Keratinocyte (primary cell): Measurements from ENCODE around the gene TRMT10B. TPM values are rescaled to one million over a fixed set of nuclear protein-coding genes. Genes with fewer than 3 reads are reported as not detected.
A peak's percentile ranks its signal among the peaks of the same experiment; 100 is the strongest.

Experiments used
- DNase-seq: peaks from one replicate; pipeline ENCODE4 v3.0.0-alpha.2; 2011; ENCODE audit warnings: low read depth, missing footprints, low spot score
- FAIRE-seq: peaks from 2 replicates; lab custom pipeline; 2011; peaks lifted over from hg19 to GRCh38; lab: Jason Lieb, UNC
- H2AFZ ChIP-seq: 2 replicates; pipeline ENCODE4 v1.6.0; 2012; ENCODE audit warnings: low read length, control low read depth, inconsistent platforms; ENCODE audit not compliant: control insufficient read depth
- H3K27ac ChIP-seq: 2 replicates; pipeline ENCODE4 v1.5.1; 2011; ENCODE audit warnings: low read length; ENCODE audit not compliant: control insufficient read depth, insufficient read depth
- H3K27me3 ChIP-seq: 3 replicates; pipeline ENCODE4 v1.6.0; 2011; ENCODE audit warnings: low read length; ENCODE audit not compliant: control insufficient read depth, insufficient read depth; ENCODE audit errors: extremely low read depth
- H3K36me3 ChIP-seq, 2 experiments: 2 replicates in 1 of 2; 3 replicates in 1 of 2; pipeline ENCODE4 v1.5.1; 2011; ENCODE audit warnings: low read length in 2 of 2, mild to moderate bottlenecking in 1 of 2; ENCODE audit not compliant: control insufficient read depth in 2 of 2, insufficient read depth in 2 of 2; ENCODE audit errors: extremely low read depth in 1 of 2
- H3K4me1 ChIP-seq: 3 replicates; pipeline ENCODE4 v1.5.1; 2011; ENCODE audit warnings: low read length; ENCODE audit not compliant: control insufficient read depth, insufficient read depth; ENCODE audit errors: extremely low read depth
- H3K4me2 ChIP-seq: 3 replicates; pipeline ENCODE4 v1.6.0; 2011; ENCODE audit warnings: low read depth, low read length; ENCODE audit not compliant: control insufficient read depth, insufficient read depth; ENCODE audit errors: extremely low read depth
- H3K4me3 ChIP-seq, 3 experiments: fragments of 200-600 bp in 1 of 3; sonication (generic) in 1 of 3; 2 replicates in 2 of 3; 3 replicates in 1 of 3; pipeline ENCODE4 v1.5.1; 2011 to 2016; ENCODE audit warnings: low read length in 3 of 3, mild to moderate bottlenecking in 3 of 3, control low read depth in 2 of 3, inconsistent platforms in 1 of 3, low read depth in 1 of 3, mixed read lengths in 1 of 3, mixed run types in 1 of 3, moderate library complexity in 1 of 3; ENCODE audit not compliant: control insufficient read depth in 2 of 3, insufficient read depth in 2 of 3; ENCODE audit errors: extremely low read depth in 1 of 3
- H3K79me2 ChIP-seq: 2 replicates; pipeline ENCODE4 v1.6.0; 2012; ENCODE audit warnings: low read length; ENCODE audit not compliant: control insufficient read depth, insufficient read depth
- H3K9ac ChIP-seq: 3 replicates; pipeline ENCODE4 v1.6.0; 2011; ENCODE audit warnings: low read length; ENCODE audit not compliant: control insufficient read depth, insufficient read depth; ENCODE audit errors: extremely low read depth
- H3K9me1 ChIP-seq: 3 replicates; pipeline ENCODE4 v1.6.0; 2011; ENCODE audit warnings: low read length; ENCODE audit not compliant: control insufficient read depth, insufficient read depth; ENCODE audit errors: extremely low read depth
- H3K9me3 ChIP-seq: 2 replicates; pipeline ENCODE4 v1.5.1; 2012; ENCODE audit warnings: low read depth, low read length; ENCODE audit not compliant: control insufficient read depth
- H4K20me1 ChIP-seq: 3 replicates; pipeline ENCODE4 v1.6.0; 2011; ENCODE audit warnings: low read length; ENCODE audit not compliant: control insufficient read depth, insufficient read depth; ENCODE audit errors: extremely low read depth
- EZH2 ChIP-seq: IDR thresholded peaks from one replicate; pipeline ENCODE4 v1.6.1; 2012; ENCODE audit warnings: inconsistent platforms, mild to moderate bottlenecking, low read length, moderate library complexity
- dilution Hi-C: fragments of 300-500 bp; cut with MboI; formaldehyde crosslinking; loops from one replicate; pipeline ENCODE4 v1.7.0; 2020; ENCODE audit warnings: low sequenced_read_pairs; ENCODE audit not compliant: extremely low pct_ligation_motif_present
- polyA plus RNA-seq, 5 experiments: library from polyadenylated mRNA; depleted of rRNA in 3 of 5; stranded (reverse) in 3 of 5; stranded (forward) in 1 of 5; unstranded in 1 of 5; fragments of >200 nt; gene quantifications; 1 replicate in 1 of 5; 2 replicates in 3 of 5; 3 replicates in 1 of 5; pipeline versions ENCODE4 v1.2.1 to v1.2.3, GENCODE V29; 2011 to 2012; ENCODE audit warnings: missing spikeins in 2 of 5, low read depth in 1 of 5, low replicate concordance in 1 of 5
- TF ChIP-seq, protein P1 (sequence below), 3 experiments: IDR thresholded peaks in 1 of 3; conservative IDR thresholded peaks in 1 of 3; optimal IDR thresholded peaks in 1 of 3; 2 replicates in 2 of 3; 3 replicates in 1 of 3; pipeline versions ENCODE3 to v1.5.1; 2011; ENCODE audit warnings: low read length in 3 of 3, mild to moderate bottlenecking in 3 of 3, moderate library complexity in 2 of 3, control low read depth in 1 of 3, inconsistent platforms in 1 of 3; ENCODE audit not compliant: insufficient read depth in 2 of 3; ENCODE audit errors: extremely low read depth in 1 of 3

TRMT10B gene
- polyA plus RNA-seq, 1 donor (not counting 4 experiments of a cell fraction or from before 2014, with no cell fraction given) = 6.9 TPM

- Histone ChIP-seq H3K9me3 (no peaks in the 10 kb centered on the region), H3K36me3 (no peaks in the 10 kb centered on the region), H3K27me3 (no peaks in the 10 kb centered on the region), H4K20me1 (peaks cover 2% of the 10 kb centered on the region), H3K79me2 (no peaks in the 10 kb centered on the region), H3K9ac (no peak overlapping the region), H3K4me3 (no peak overlapping the region), H3K4me1 (peaks cover 17% of the 10 kb centered on the region), H2AFZ (no peak overlapping the region), H3K9me1 (no peaks in the 10 kb centered on the region), H3K4me2 (no peak overlapping the region), H3K27ac (no peak overlapping the region)
- dilution Hi-C loops = no loop called here
- no peak for FAIRE-seq
- TF ChIP-seq, protein P1, sequence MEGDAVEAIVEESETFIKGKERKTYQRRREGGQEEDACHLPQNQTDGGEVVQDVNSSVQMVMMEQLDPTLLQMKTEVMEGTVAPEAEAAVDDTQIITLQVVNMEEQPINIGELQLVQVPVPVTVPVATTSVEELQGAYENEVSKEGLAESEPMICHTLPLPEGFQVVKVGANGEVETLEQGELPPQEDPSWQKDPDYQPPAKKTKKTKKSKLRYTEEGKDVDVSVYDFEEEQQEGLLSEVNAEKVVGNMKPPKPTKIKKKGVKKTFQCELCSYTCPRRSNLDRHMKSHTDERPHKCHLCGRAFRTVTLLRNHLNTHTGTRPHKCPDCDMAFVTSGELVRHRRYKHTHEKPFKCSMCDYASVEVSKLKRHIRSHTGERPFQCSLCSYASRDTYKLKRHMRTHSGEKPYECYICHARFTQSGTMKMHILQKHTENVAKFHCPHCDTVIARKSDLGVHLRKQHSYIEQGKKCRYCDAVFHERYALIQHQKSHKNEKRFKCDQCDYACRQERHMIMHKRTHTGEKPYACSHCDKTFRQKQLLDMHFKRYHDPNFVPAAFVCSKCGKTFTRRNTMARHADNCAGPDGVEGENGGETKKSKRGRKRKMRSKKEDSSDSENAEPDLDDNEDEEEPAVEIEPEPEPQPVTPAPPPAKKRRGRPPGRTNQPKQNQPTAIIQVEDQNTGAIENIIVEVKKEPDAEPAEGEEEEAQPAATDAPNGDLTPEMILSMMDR (optimal IDR thresholded peaks at IDR 0.05 in 1 of 3, IDR thresholded peaks at IDR 0.05 in 1 of 3, conservative IDR thresholded peaks at IDR 0.05 in 1 of 3; ENCODE audit: extremely low read depth in 1 of 3, insufficient read depth in 2 of 3, low read length in 3 of 3) = no peak
- DNase-seq = no peak
Measured at GRCh38 chr9:37727013-37727412, 26.6 kb upstream of the TRMT10B start.

DNA sequence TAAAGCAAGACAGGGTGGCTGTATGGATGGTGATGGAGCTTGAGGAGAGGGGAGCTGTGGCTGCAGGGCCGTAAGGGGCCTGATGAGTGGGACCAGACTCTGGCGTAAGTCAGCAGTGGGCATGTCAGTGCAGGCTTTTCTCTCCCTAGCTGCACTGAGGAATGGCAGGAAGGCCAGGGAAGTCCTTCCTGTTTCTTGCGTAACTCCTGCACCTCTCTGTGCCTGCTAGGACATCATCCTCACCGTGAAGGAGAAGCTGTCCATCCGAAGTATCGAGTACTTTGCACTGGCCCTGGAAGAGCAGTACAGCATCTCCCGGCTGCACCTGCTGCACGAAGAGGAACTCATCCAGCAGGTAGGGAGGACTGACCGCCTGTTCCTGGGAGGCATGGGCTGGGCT, 24.1 kb upstream of the TRMT10B start:
- Histone ChIP-seq H3K4me3 (no peak overlapping the region), H3K36me3 (no peaks in the 10 kb centered on the region), H3K27me3 (no peaks in the 10 kb centered on the region), H3K4me1 (peaks cover 17% of the 10 kb centered on the region), H2AFZ (no peak overlapping the region), H3K79me2 (no peaks in the 10 kb centered on the region), H3K9me1 (no peaks in the 10 kb centered on the region), H3K9ac (no peak overlapping the region), H3K9me3 (no peaks in the 10 kb centered on the region), H3K4me2 (peak overlapping the region; percentile 38), H4K20me1 (no peaks in the 10 kb centered on the region), H3K27ac (no peak overlapping the region)
- no peak for TF ChIP-seq EZH2
- TF ChIP-seq, protein P1 (optimal IDR thresholded peaks at IDR 0.05 in 1 of 3, IDR thresholded peaks at IDR 0.05 in 1 of 3, conservative IDR thresholded peaks at IDR 0.05 in 1 of 3; ENCODE audit: extremely low read depth in 1 of 3, insufficient read depth in 2 of 3, low read length in 3 of 3) = no peak
- peak; percentile 83 for DNase-seq
- peak; percentile 97 for FAIRE-seq
- dilution Hi-C loops = no loop called here
